ENCODE results near the gene WNT3A.

WNT3A gene

GRCh38 chr1:228084797-228085196 is 78.0 kb downstream of the WNT3A start:
- DNase-seq (ENCODE audit: low spot score), result no peak

GRCh38 chr1:228085287-228085951 is 78.6 kb downstream of the WNT3A start:
- DNase-seq (ENCODE audit: low spot score), result no peak

- DNase-seq (ENCODE audit: low spot score), result no peak
These were observed 81.0 kb downstream of the WNT3A start for GRCh38 chr1:228087771-228088251.

GRCh38 chr1:228088586-228089498 is 82.0 kb downstream of the WNT3A start:
- DNase-seq (ENCODE audit: low spot score), result no peak

GRCh38 chr1:228089519-228090380 is 83.0 kb downstream of the WNT3A start:
- DNase-seq (ENCODE audit: low spot score), result no peak

- DNase-seq (ENCODE audit: low spot score), result no peak
These were observed 83.8 kb downstream of the WNT3A start for GRCh38 chr1:228090613-228091081.

GRCh38 chr1:228091084-228091483 is 84.3 kb downstream of the WNT3A start:
- DNase-seq (ENCODE audit: low spot score), result no peak

- no peak for DNase-seq (ENCODE audit: low spot score)
These were observed 85.7 kb downstream of the WNT3A start for GRCh38 chr1:228092342-228093049.

- no peak for DNase-seq (ENCODE audit: low spot score)
These were observed 86.5 kb downstream of the WNT3A start for GRCh38 chr1:228093050-228093906.

GRCh38 chr1:228094432-228095016 is 87.7 kb downstream of the WNT3A start:
- no peak for DNase-seq (ENCODE audit: low spot score)

GRCh38 chr1:228095161-228095560 is 88.4 kb downstream of the WNT3A start:
- DNase-seq (ENCODE audit: low spot score), result no peak

GRCh38 chr1:228095938-228096337 is 89.1 kb downstream of the WNT3A start:
- no peak for DNase-seq (ENCODE audit: low spot score)

- DNase-seq (ENCODE audit: low spot score), result no peak
These were observed 89.9 kb downstream of the WNT3A start for GRCh38 chr1:228096416-228097332.

GRCh38 chr1:228097333-228098081 is 90.7 kb downstream of the WNT3A start:
- no peak for DNase-seq (ENCODE audit: low spot score)

- DNase-seq (ENCODE audit: low spot score), result no peak
These were observed 91.6 kb downstream of the WNT3A start for GRCh38 chr1:228098323-228098931.

- no peak for DNase-seq (ENCODE audit: low spot score)
These were observed 92.5 kb downstream of the WNT3A start for GRCh38 chr1:228099331-228099732.

GRCh38 chr1:228100822-228101613 is 94.2 kb downstream of the WNT3A start:
- peak; percentile 3 for DNase-seq (ENCODE audit: low spot score)

Measured in NAMALWA (cell line).